HFF-Myc (cell line): ENCODE measurements around the gene GBP7.

Experiments
- DNase-seq: peaks from one replicate; pipeline ENCODE4 v3.0.0-alpha.2; 2011; ENCODE audit warnings: low read depth; ENCODE audit errors: extremely low read depth
- H3K4me3 ChIP-seq: replicated peaks from 2 replicates; pipeline ENCODE4 v1.5.1; 2011; ENCODE audit warnings: low read depth, mild to moderate bottlenecking, control low read depth, low read length
- CTCF ChIP-seq: IDR thresholded peaks from 2 replicates; pipeline ENCODE4 v1.5.1; 2012; ENCODE audit warnings: mild to moderate bottlenecking, low read depth, low read length, control low read depth; ENCODE audit errors: missing control alignments

Gene GBP7

GRCh38 chr1:89191314-89191713 lies 15.5 kb upstream of the GBP7 start:
- no peak overlapping the region for H3K4me3 ChIP-seq
- no peak for DNase-seq
- TF ChIP-seq CTCF: no peak

- DNase-seq: no peak
- no peak overlapping the region for H3K4me3 ChIP-seq
- no peak for TF ChIP-seq CTCF
Observed at GRCh38 chr1:89190017-89190416, 14.2 kb upstream of the GBP7 start.

GRCh38 chr1:89179343-89179742 lies 3.5 kb upstream of the GBP7 start:
- H3K4me3 ChIP-seq: no peak overlapping the region
- DNase-seq: no peak
- no peak for TF ChIP-seq CTCF

GRCh38 chr1:89176971-89177370 lies 1.2 kb upstream of the GBP7 start:
- DNase-seq: no peak
- no peak overlapping the region for H3K4me3 ChIP-seq
- no peak for TF ChIP-seq CTCF

GRCh38 chr1:89174491-89174890 lies 1.3 kb downstream of the GBP7 start:
- H3K4me3 ChIP-seq: no peak overlapping the region
- TF ChIP-seq CTCF: no peak
- no peak for DNase-seq

GRCh38 chr1:89172468-89173143 lies 3.2 kb downstream of the GBP7 start:
- no peak overlapping the region for H3K4me3 ChIP-seq
- no peak for DNase-seq
- no peak for TF ChIP-seq CTCF

- no peak for TF ChIP-seq CTCF
- H3K4me3 ChIP-seq: no peak overlapping the region
- no peak for DNase-seq
Observed at GRCh38 chr1:89171067-89171438, 4.8 kb downstream of the GBP7 start.
